Parathyroid adenoma (tissue), 2 donors: ENCODE measurements around the gene SLC9A8.

Experiments used
- H2AFZ ChIP-seq: fragments of 300-600 bp; sonication (generic); one replicate; pipeline ENCODE4 v1.7.0; 2017; ENCODE audit warnings: antibody characterized with exemption, mild to moderate bottlenecking
- H3K27ac ChIP-seq: fragments of 300-600 bp; sonication (generic); one replicate; pipeline ENCODE4 v1.7.0; 2017
- H3K27me3 ChIP-seq: fragments of 300-600 bp; sonication (generic); one replicate; pipeline ENCODE4 v1.7.0; 2017; ENCODE audit warnings: low read length; ENCODE audit not compliant: control insufficient read depth, insufficient read depth
- H3K36me3 ChIP-seq: fragments of 300-600 bp; sonication (generic); one replicate; pipeline ENCODE4 v1.7.0; 2017; ENCODE audit warnings: low read length; ENCODE audit not compliant: control insufficient read depth, insufficient read depth
- H3K4me1 ChIP-seq: fragments of 300-600 bp; sonication (generic); one replicate; pipeline ENCODE4 v1.7.0; 2017; ENCODE audit warnings: control low read depth
- H3K4me2 ChIP-seq: fragments of 300-600 bp; sonication (generic); one replicate; pipeline ENCODE4 v1.7.0; 2017; ENCODE audit warnings: low read length
- H3K4me3 ChIP-seq: fragments of 300-600 bp; sonication (generic); one replicate; pipeline ENCODE4 v1.7.0; 2017; ENCODE audit warnings: low read depth, low read length
- H3K79me2 ChIP-seq: fragments of 300-600 bp; sonication (generic); one replicate; pipeline ENCODE4 v1.7.0; 2017; ENCODE audit warnings: control low read depth
- H3K9ac ChIP-seq: fragments of 300-600 bp; sonication (generic); one replicate; pipeline ENCODE4 v1.7.0; 2017; ENCODE audit warnings: mild to moderate bottlenecking
- H3K9me3 ChIP-seq: fragments of 300-600 bp; sonication (generic); one replicate; pipeline ENCODE4 v1.7.0; 2017; ENCODE audit warnings: low read length; ENCODE audit not compliant: control insufficient read depth
- TF ChIP-seq, protein P1 (sequence below): fragments of 300-600 bp; sonication (generic); IDR thresholded peaks from one replicate; pipeline ENCODE4 v1.7.0; 2017; ENCODE audit warnings: antibody characterized with exemption, mild to moderate bottlenecking
- donor health status: primary hyperparathyroidism.

SLC9A8 gene

DNA sequence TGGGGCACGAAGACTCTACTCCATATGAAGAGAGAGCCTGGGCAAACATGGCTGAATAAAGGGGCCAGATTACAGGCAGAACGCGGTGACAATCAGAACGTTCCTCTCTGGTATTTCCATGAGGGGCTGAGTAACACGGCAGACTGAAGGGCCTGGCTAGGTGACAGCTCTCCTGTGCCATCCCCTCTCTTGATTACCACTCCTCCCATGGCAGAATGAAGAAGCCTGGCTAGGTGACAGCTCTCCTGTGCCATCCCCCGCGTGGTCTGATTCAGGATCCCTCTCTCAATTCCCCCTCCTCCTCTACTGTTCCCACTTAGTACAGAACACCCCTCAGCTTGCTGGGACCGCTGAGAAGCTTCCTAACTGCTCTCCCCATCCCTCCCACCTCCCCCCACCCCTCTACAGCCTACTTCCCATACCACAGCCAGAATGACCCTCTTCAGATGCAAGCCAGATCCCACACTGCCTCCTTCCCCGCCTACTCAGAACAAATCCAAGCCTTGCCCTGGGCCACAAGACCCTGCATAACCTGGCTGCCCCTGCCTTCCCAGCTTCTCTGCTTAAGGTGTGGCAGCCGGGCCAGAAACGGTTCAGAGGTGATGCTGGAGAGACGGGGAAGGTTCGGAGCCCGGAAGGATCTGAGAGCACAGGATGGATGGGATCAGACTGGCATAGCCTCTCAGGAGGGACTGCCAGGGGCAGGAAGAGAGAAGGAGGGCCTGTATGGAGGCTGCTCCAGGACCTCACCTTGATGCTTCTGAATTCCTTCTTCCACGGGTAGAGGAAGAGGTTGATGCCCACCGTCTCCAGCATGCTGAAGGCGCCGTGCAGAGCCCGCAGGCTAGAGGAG lies 95.0 kb downstream of the SLC9A8 start:
- Histone ChIP-seq H3K9me3 (no peaks in the 10 kb centered on the region), H3K27me3 (no peaks in the 10 kb centered on the region), H3K4me1 (peaks cover 2% of the 10 kb centered on the region), H2AFZ (no peak overlapping the region), H3K79me2 (peaks cover 36% of the 10 kb centered on the region), H3K9ac (no peak overlapping the region), H3K4me3 (no peak overlapping the region), H3K27ac (no peak overlapping the region), H3K4me2 (no peak overlapping the region), H3K36me3 (no peaks in the 10 kb centered on the region)
- TF ChIP-seq, protein P1, sequence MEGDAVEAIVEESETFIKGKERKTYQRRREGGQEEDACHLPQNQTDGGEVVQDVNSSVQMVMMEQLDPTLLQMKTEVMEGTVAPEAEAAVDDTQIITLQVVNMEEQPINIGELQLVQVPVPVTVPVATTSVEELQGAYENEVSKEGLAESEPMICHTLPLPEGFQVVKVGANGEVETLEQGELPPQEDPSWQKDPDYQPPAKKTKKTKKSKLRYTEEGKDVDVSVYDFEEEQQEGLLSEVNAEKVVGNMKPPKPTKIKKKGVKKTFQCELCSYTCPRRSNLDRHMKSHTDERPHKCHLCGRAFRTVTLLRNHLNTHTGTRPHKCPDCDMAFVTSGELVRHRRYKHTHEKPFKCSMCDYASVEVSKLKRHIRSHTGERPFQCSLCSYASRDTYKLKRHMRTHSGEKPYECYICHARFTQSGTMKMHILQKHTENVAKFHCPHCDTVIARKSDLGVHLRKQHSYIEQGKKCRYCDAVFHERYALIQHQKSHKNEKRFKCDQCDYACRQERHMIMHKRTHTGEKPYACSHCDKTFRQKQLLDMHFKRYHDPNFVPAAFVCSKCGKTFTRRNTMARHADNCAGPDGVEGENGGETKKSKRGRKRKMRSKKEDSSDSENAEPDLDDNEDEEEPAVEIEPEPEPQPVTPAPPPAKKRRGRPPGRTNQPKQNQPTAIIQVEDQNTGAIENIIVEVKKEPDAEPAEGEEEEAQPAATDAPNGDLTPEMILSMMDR: no peak

DNA sequence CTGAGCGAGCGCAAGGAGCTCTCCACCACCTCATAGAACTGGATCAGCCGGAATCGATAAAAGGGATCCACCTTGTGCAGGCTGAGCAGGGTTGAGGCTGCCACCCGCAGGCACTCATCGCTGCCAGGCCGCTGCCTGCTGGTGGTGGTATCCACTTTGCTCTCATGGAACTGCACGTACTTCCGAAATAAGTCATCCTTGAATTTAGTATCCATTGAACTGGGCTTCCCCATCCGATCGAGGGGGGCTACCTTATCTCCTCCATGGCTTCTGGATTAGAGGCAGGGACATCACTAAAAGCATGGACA lies 95.6 kb downstream of the SLC9A8 start:
- Histone ChIP-seq H3K4me3 (no peak overlapping the region), H3K27ac (no peak overlapping the region), H3K4me2 (no peak overlapping the region), H3K79me2 (peaks cover 39% of the 10 kb centered on the region), H3K9me3 (no peaks in the 10 kb centered on the region), H2AFZ (no peak overlapping the region), H3K9ac (no peak overlapping the region), H3K4me1 (peaks cover 5% of the 10 kb centered on the region), H3K36me3 (no peaks in the 10 kb centered on the region), H3K27me3 (no peaks in the 10 kb centered on the region)
- TF ChIP-seq, protein P1: no peak

DNA sequence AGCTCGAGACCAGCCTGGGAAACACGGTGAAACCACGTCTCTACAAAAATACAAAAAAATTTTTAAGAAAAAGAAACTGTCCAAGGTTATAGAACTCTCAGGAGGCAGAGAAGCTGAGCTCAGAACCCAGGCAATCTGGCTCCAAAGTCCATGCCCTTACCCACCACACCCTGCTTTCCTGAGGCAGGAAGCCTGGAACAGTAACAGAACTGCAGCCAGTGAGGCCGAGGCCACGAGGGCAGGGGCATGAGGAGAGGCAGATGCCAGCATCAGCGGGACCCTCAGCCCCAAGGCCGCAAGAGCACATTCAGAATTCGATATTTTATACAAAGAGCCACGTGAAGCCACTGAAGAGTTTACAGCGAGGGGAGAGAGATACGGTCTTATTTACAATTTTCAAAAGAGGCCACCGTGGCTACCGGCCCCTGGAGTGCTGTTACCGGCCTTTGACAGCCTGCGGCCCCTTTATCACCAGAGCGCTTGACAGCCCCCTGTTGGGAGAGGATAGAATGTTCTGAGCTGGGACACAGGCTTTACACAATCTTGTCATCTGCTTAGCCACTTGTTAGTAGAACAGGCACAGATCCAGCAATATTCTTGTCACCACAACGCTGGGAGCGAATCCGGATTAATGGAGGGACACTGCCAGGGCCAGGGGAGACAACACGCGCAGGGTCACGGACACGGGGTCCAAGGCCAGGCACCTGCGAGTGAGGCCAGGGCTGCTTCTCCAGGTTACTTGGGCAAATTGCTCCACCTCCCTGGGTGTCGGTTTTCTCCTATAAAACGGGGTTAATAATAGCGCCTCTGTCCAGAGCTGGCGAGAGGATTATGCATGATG lies 97.1 kb downstream of the SLC9A8 start:
- no peaks in the 10 kb centered on the region for H3K9me3 ChIP-seq
- H3K27me3 ChIP-seq: no peaks in the 10 kb centered on the region
- TF ChIP-seq, protein P1: peak; percentile 9
- H3K36me3 ChIP-seq: no peaks in the 10 kb centered on the region
- H3K9ac ChIP-seq: no peak overlapping the region
- peak overlapping the region; percentile 12 for H3K27ac ChIP-seq
- H3K4me1 ChIP-seq: peaks cover 19% of the 10 kb centered on the region
- no peak overlapping the region for H3K4me3 ChIP-seq
- no peak overlapping the region for H3K4me2 ChIP-seq
- H2AFZ ChIP-seq: no peak overlapping the region
- peaks cover 54% of the 10 kb centered on the region for H3K79me2 ChIP-seq

DNA sequence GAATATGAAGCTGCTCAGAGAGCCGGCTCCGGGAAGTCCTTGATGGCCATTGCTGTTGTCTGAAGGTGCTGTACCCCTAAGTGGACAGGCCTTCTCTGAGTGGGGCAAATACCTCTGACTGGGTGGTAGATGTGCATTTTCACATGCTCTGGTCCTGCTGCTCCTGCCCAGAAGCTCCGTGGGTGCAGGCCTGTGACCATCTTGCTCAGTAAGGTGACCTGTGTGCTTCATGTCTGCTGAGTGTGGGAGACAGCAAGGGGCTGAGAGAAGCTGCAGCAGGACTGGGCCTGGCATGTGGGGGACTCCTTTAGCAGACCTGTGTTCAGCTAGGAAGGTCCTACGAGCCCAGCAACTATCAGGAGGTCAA lies 97.7 kb downstream of the SLC9A8 start:
- Histone ChIP-seq H3K79me2 (peaks cover 60% of the 10 kb centered on the region), H3K9me3 (no peaks in the 10 kb centered on the region), H3K36me3 (no peaks in the 10 kb centered on the region), H3K9ac (no peak overlapping the region), H3K4me2 (no peak overlapping the region), H3K4me1 (peaks cover 19% of the 10 kb centered on the region), H2AFZ (no peak overlapping the region), H3K27me3 (no peaks in the 10 kb centered on the region), H3K27ac (no peak overlapping the region), H3K4me3 (no peak overlapping the region)
- TF ChIP-seq, protein P1: no peak
